MM.1S (cell line): Measurements from ENCODE around the gene BEST4.

ENCODE experiments used
- DNase-seq: peaks from one replicate; pipeline ENCODE4 v3.0.0-alpha.2; 2015
- H2AFZ ChIP-seq: fragments of 300-600 bp; sonication (generic); 2 replicates; pipeline ENCODE4 v1.6.0; 2016; ENCODE audit warnings: antibody characterized with exemption, low read length
- H3F3A ChIP-seq: fragments of 300-600 bp; sonication (generic); 2 replicates; pipeline ENCODE4 v1.6.1; 2016; ENCODE audit warnings: mild to moderate bottlenecking, antibody characterized with exemption, low read length, moderate library complexity, mixed read lengths; ENCODE audit not compliant: insufficient read depth
- H3K27ac ChIP-seq: fragments of 300-600 bp; sonication (generic); 2 replicates; pipeline ENCODE4 v1.5.1; 2016; ENCODE audit warnings: mild to moderate bottlenecking, low read length
- H3K27me3 ChIP-seq: fragments of 300-600 bp; sonication (generic); replicated peaks from 2 replicates; pipeline ENCODE4 v1.6.0; 2016; ENCODE audit warnings: low read length; ENCODE audit not compliant: insufficient read depth
- H3K36me3 ChIP-seq: fragments of 300-600 bp; sonication (generic); replicated peaks from 2 replicates; pipeline ENCODE4 v1.6.1; 2016; ENCODE audit warnings: mild to moderate bottlenecking, low read length, mixed read lengths; ENCODE audit not compliant: insufficient read depth
- H3K4me1 ChIP-seq: fragments of 300-600 bp; sonication (generic); 2 replicates; pipeline ENCODE4 v1.6.1; 2016; ENCODE audit warnings: low read length, mixed read lengths
- H3K4me2 ChIP-seq: fragments of 300-600 bp; sonication (generic); 2 replicates; pipeline ENCODE4 v1.6.0; 2016; ENCODE audit warnings: low read depth, low read length
- H3K4me3 ChIP-seq: fragments of 300-600 bp; sonication (generic); 2 replicates; pipeline ENCODE4 v1.5.1; 2016; ENCODE audit warnings: low read length, mixed read lengths
- H3K79me2 ChIP-seq: fragments of 300-600 bp; sonication (generic); 2 replicates; pipeline ENCODE4 v1.6.1; 2016; ENCODE audit warnings: mixed run types, low read length, mixed read lengths
- H3K9ac ChIP-seq: fragments of 300-600 bp; sonication (generic); 2 replicates; pipeline ENCODE4 v1.6.1; 2016; ENCODE audit warnings: low read length, mixed read lengths
- H3K9me2 ChIP-seq: fragments of 300-600 bp; sonication (generic); replicated peaks from 2 replicates; pipeline ENCODE4 v1.6.1; 2016; ENCODE audit warnings: mild to moderate bottlenecking, low read length, mixed read lengths; ENCODE audit not compliant: insufficient read depth
- H3K9me3 ChIP-seq: fragments of 300-600 bp; sonication (generic); replicated peaks from 2 replicates; pipeline ENCODE4 v1.6.1; 2016; ENCODE audit warnings: mild to moderate bottlenecking, low read length, mixed read lengths; ENCODE audit not compliant: insufficient read depth
- H4K20me1 ChIP-seq: fragments of 300-600 bp; sonication (generic); 2 replicates; pipeline ENCODE4 v1.6.1; 2016; ENCODE audit warnings: mild to moderate bottlenecking, low read length, moderate library complexity, mixed read lengths; ENCODE audit not compliant: insufficient read depth
- EZH2 ChIP-seq: fragments of 300-600 bp; sonication (generic); optimal IDR thresholded peaks from 2 replicates; pipeline ENCODE3; 2017; ENCODE audit warnings: low read depth, mild to moderate bottlenecking, antibody characterized with exemption, low read length, mixed read lengths
- EZH2phosphoT487 ChIP-seq: fragments of 300-600 bp; sonication (generic); IDR thresholded peaks from 2 replicates; pipeline ENCODE4 v1.6.1; 2018; ENCODE audit warnings: antibody characterized with exemption, low read length
- TF ChIP-seq, protein P1 (sequence below): fragments of 300-600 bp; sonication (generic); IDR thresholded peaks from 2 replicates; pipeline ENCODE4 v1.5.1; 2016; ENCODE audit warnings: antibody characterized with exemption, low read length, mixed read lengths

BEST4 gene

DNA sequence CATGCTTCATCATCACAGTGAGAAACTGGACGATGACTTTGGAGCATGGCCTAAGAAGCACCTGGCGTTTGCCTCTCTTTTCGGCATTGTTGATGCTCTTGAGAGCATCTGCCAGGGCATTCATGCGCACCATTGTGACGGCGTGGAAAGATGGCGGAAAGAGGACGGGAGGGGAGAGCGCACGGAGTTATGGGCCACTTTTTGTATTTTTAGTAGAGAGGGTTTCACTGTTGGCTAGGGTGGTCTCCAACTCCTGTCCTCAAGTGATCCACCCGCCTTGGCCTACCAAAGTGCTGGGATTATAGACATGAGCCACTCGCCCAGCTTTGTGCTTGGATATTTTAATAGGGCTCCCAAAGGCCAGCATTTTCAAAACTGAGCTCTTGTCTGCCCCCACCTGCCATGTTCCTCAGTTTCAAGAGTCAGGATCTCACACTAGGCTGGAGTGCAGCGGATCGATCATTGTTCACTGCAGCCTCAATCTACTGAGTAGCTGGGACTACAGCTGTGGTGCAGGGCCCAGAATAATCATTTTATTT lies 7.3 kb downstream of the BEST4 start:
- Histone ChIP-seq H3K79me2 (peaks cover 32% of the 10 kb centered on the region), H3K9me2 (no peaks in the 10 kb centered on the region), H3F3A (peaks cover 54% of the 10 kb centered on the region), H3K27me3 (no peaks in the 10 kb centered on the region), H3K9me3 (no peaks in the 10 kb centered on the region), H3K36me3 (peaks cover 18% of the 10 kb centered on the region), H4K20me1 (peaks cover 11% of the 10 kb centered on the region; the same call in 1 of the 2 replicates), H3K4me1 (peaks cover 11% of the 10 kb centered on the region; the same call in 1 of the 2 replicates), H2AFZ (no peak overlapping the region), H3K4me3 (no peak overlapping the region), H3K9ac (no peak overlapping the region), H3K4me2 (no peak overlapping the region), H3K27ac (no peak overlapping the region)
- DNase-seq: no peak
- TF ChIP-seq EZH2phosphoT487 (no peak), EZH2 (no peak)
- TF ChIP-seq, protein P1, sequence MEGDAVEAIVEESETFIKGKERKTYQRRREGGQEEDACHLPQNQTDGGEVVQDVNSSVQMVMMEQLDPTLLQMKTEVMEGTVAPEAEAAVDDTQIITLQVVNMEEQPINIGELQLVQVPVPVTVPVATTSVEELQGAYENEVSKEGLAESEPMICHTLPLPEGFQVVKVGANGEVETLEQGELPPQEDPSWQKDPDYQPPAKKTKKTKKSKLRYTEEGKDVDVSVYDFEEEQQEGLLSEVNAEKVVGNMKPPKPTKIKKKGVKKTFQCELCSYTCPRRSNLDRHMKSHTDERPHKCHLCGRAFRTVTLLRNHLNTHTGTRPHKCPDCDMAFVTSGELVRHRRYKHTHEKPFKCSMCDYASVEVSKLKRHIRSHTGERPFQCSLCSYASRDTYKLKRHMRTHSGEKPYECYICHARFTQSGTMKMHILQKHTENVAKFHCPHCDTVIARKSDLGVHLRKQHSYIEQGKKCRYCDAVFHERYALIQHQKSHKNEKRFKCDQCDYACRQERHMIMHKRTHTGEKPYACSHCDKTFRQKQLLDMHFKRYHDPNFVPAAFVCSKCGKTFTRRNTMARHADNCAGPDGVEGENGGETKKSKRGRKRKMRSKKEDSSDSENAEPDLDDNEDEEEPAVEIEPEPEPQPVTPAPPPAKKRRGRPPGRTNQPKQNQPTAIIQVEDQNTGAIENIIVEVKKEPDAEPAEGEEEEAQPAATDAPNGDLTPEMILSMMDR: no peak

DNA sequence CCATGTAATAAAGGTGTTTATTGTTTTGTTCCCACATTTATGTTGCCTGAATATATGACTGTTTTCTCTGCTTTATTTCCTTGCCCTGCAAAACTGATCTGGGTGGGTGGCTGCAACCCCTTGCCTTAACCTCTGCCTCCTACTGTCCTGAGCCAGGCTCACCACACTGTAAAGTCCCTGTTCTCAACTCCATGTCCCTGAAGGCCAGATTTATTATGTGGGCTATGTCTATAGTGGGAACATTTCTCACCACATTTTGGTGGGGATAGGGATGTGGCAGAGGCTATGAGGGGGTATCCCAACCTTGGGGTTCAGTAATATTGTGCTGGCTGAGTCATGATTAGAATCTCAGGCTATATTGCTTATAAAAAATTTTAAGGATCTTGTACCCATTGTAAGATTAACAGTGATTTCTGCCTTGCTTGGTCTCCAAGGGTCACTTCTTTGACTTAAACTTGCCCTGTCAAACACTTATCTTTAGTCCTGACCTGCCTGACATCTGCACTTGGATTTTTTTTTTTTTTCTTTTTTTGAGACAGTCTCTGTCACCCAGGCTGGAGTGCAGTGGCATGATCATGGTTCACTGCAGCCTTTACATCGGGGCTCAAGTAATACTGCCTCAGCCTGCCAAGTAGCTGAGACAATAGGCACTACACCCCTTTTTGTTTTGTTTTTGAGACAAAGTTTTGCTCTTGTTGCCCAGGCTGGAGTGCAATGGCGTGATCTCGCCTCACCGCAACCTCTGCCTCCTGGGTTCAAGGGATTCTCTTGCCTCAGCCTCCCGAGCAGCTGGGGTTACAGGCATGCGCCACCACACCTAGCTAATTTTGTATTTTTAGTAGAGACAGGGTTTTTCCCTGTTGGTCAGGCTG lies 9.0 kb downstream of the BEST4 start:
- Histone ChIP-seq H3F3A (peaks cover 56% of the 10 kb centered on the region), H3K27ac (no peak overlapping the region), H3K9me3 (no peaks in the 10 kb centered on the region), H3K9me2 (no peaks in the 10 kb centered on the region), H3K27me3 (no peaks in the 10 kb centered on the region), H2AFZ (no peak overlapping the region), H4K20me1 (peaks cover 11% of the 10 kb centered on the region; the same call in 1 of the 2 replicates), H3K36me3 (peaks cover 18% of the 10 kb centered on the region), H3K4me3 (no peak overlapping the region), H3K4me1 (0 out of 2 replicates have a peak, but pooled peaks cover 7% of the 10 kb centered on the region), H3K79me2 (peaks cover 41% of the 10 kb centered on the region), H3K4me2 (no peak overlapping the region), H3K9ac (no peak overlapping the region)
- DNase-seq: no peak
- TF ChIP-seq EZH2 (no peak), EZH2phosphoT487 (no peak)
- TF ChIP-seq, protein P1: no peak

GRCh38 chr1:44777969-44778635 lies 9.9 kb downstream of the BEST4 start:
- no peak for DNase-seq
- no peak for TF ChIP-seq EZH2
- TF ChIP-seq, protein P1: no peak
- no peak for TF ChIP-seq EZH2phosphoT487
- Histone ChIP-seq H4K20me1 (peaks cover 11% of the 10 kb centered on the region; the same call in 1 of the 2 replicates), H3K9me3 (no peaks in the 10 kb centered on the region), H3F3A (peaks cover 52% of the 10 kb centered on the region), H3K4me3 (no peak overlapping the region), H3K4me1 (0 out of 2 replicates have a peak, but pooled peaks cover 7% of the 10 kb centered on the region), H3K79me2 (peaks cover 41% of the 10 kb centered on the region), H3K27ac (no peak overlapping the region), H3K36me3 (peaks cover 18% of the 10 kb centered on the region), H3K4me2 (no peak overlapping the region), H3K27me3 (no peaks in the 10 kb centered on the region), H2AFZ (no peak overlapping the region), H3K9ac (no peak overlapping the region), H3K9me2 (no peaks in the 10 kb centered on the region)
